ENCODE data around the gene GPSM3.
A peak's percentile ranks its signal among the peaks of the same experiment; 100 is the strongest.
"Not testable (repeated sequence)": the region's sequence is repeated elsewhere in the genome, so short reads cannot be mapped to it uniquely, and the experiment has no call there.

The GPSM3 gene

GRCh38 chr6:32200711-32201475, 8.4 kb upstream of the GPSM3 start:
- no peak for DNase-seq

- DNase-seq: no peak
Measured at GRCh38 chr6:32198866-32199265, 6.4 kb upstream of the GPSM3 start.

GRCh38 chr6:32198345-32198696, 5.9 kb upstream of the GPSM3 start:
- no peak for DNase-seq

GRCh38 chr6:32196682-32197616, 4.5 kb upstream of the GPSM3 start:
- DNase-seq: no peak

- DNase-seq: peak; percentile 23
Measured at GRCh38 chr6:32195902-32196681, 3.6 kb upstream of the GPSM3 start.

GRCh38 chr6:32195652-32195901, 3.1 kb upstream of the GPSM3 start:
- peak; percentile 98 for DNase-seq

GRCh38 chr6:32194825-32195651, 2.6 kb upstream of the GPSM3 start:
- peak; percentile 45 for DNase-seq

GRCh38 chr6:32194388-32194787, 1.9 kb upstream of the GPSM3 start:
- DNase-seq: no peak

GRCh38 chr6:32193096-32193495, 653 bp upstream of the GPSM3 start:
- not testable (repeated sequence) for DNase-seq

- DNase-seq: no peak
Measured at GRCh38 chr6:32191696-32192607, 491 bp downstream of the GPSM3 start.

GRCh38 chr6:32190911-32191677, 1.3 kb downstream of the GPSM3 start:
- no peak for DNase-seq

GRCh38 chr6:32190054-32190851, 2.2 kb downstream of the GPSM3 start, which contains the start of gene PBX2:
Gene PBX2, minus strand, starts transcription at chr6:32190202. Its CDS starts 287 bp downstream, at chr6:32189915.
- peak; percentile 81 for DNase-seq

GRCh38 chr6:32189742-32190053, 2.7 kb downstream of the GPSM3 start:
- DNase-seq: no peak

- no peak for DNase-seq
Measured at GRCh38 chr6:32189069-32189741, 3.2 kb downstream of the GPSM3 start.

- DNase-seq: no peak
Measured at GRCh38 chr6:32188381-32189068, 3.9 kb downstream of the GPSM3 start.

- DNase-seq: not testable (repeated sequence)
Measured at GRCh38 chr6:32187725-32188380, 4.6 kb downstream of the GPSM3 start.

GRCh38 chr6:32187009-32187709, 5.3 kb downstream of the GPSM3 start:
- no peak for DNase-seq

Data from amniotic stem cell (primary cell).